GM23248 (cell line): ENCODE measurements around the gene GAGE1. TPM values are rescaled to one million over a fixed set of nuclear protein-coding genes. Genes with fewer than 3 reads are reported as not detected.
"Not testable (repeated sequence)": the region's sequence is repeated elsewhere in the genome, so short reads cannot be mapped to it uniquely, and the experiment has no call there.

Source experiments
- DNase-seq: peaks from one replicate; pipeline ENCODE4 v3.0.0-alpha.2; 2015
- H2AFZ ChIP-seq: fragments of 200-600 bp; sonication (generic); 2 replicates; pipeline ENCODE4 v1.6.1; 2016; ENCODE audit warnings: antibody characterized with exemption
- H3F3A ChIP-seq: fragments of 200-600 bp; sonication (generic); 2 replicates; pipeline ENCODE4 v1.6.1; 2016; ENCODE audit warnings: mild to moderate bottlenecking, antibody characterized with exemption, mixed run types; ENCODE audit not compliant: insufficient read depth
- H3K27ac ChIP-seq: fragments of 200-600 bp; sonication (generic); 2 replicates; pipeline ENCODE4 v1.5.1; 2016; ENCODE audit warnings: mild to moderate bottlenecking
- H3K27me3 ChIP-seq: fragments of 200-600 bp; sonication (generic); replicated peaks from 2 replicates; pipeline ENCODE4 v1.6.1; 2016; ENCODE audit warnings: mild to moderate bottlenecking; ENCODE audit not compliant: insufficient read depth
- H3K36me3 ChIP-seq: fragments of 200-600 bp; sonication (generic); 2 replicates; pipeline ENCODE4 v1.6.1; 2016; ENCODE audit warnings: low read depth, mild to moderate bottlenecking
- H3K4me1 ChIP-seq: fragments of 200-600 bp; sonication (generic); 2 replicates; pipeline ENCODE4 v1.6.1; 2016; ENCODE audit warnings: mild to moderate bottlenecking; ENCODE audit not compliant: insufficient read depth
- H3K4me2 ChIP-seq: fragments of 200-600 bp; sonication (generic); one replicate; pipeline ENCODE4 v1.6.1; 2016; ENCODE audit warnings: mild to moderate bottlenecking; ENCODE audit not compliant: unreplicated experiment
- H3K4me3 ChIP-seq: fragments of 200-600 bp; sonication (generic); 2 replicates; pipeline ENCODE4 v1.5.1; 2016; ENCODE audit warnings: mild to moderate bottlenecking
- H3K79me2 ChIP-seq: fragments of 200-600 bp; sonication (generic); 2 replicates; pipeline ENCODE4 v1.6.1; 2016; ENCODE audit warnings: mild to moderate bottlenecking; ENCODE audit not compliant: insufficient read depth
- H3K9ac ChIP-seq: fragments of 200-600 bp; sonication (generic); 2 replicates; pipeline ENCODE4 v1.6.1; 2016; ENCODE audit warnings: mild to moderate bottlenecking
- H3K9me2 ChIP-seq: fragments of 200-600 bp; sonication (generic); 2 replicates; pipeline ENCODE4 v1.6.1; 2016; ENCODE audit warnings: mixed run types, mild to moderate bottlenecking, moderate library complexity; ENCODE audit not compliant: insufficient read depth
- H3K9me3 ChIP-seq: fragments of 200-600 bp; sonication (generic); one replicate; pipeline ENCODE4 v1.6.1; 2017; ENCODE audit warnings: low read depth
- H4K20me1 ChIP-seq: fragments of 200-600 bp; sonication (generic); 2 replicates; pipeline ENCODE4 v1.6.0; 2016; ENCODE audit not compliant: insufficient read depth
- WGBS, 2 experiments: methylation state at CpG; one replicate each; pipeline ENCODE4 v1.1.6; 2015 to 2017; ENCODE audit warnings: low lambda C conversion rate in 2 of 2, low coverage in 1 of 2; ENCODE audit errors: missing lambda C conversion rate in 2 of 2; 5-methylcytosine and 5-hydroxymethylcytosine counted together
- in situ Hi-C: fragments of 300-500 bp; cut with MboI; formaldehyde crosslinking; loops from 2 replicates; pipeline ENCODE4 v1.15.0; 2020
- polyA plus RNA-seq: library from polyadenylated mRNA; unstranded; fragments of >200 nt; fragmentation: Nextera tagmentation; extraction: Ambion mirVana; gene quantifications from 2 replicates; pipeline ENCODE4 v1.2.1, GENCODE V29; 2016
- total RNA-seq: library from RNA; depleted of rRNA; stranded (reverse); fragments of >200 nt; shearing (Covaris generic); gene quantifications from 2 replicates; pipeline ENCODE4 v1.2.3, GENCODE V29; 2014; rRNA removed

The GAGE1 gene, protein sequence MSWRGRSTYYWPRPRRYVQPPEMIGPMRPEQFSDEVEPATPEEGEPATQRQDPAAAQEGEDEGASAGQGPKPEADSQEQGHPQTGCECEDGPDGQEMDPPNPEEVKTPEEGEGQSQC
- total RNA-seq (not detected in 2 replicates), polyA plus RNA-seq (not detected in 2 replicates)

GRCh38 chrX:49598720-49599119, at the start of gene GAGE1:
TSS of gene GAGE1 (plus strand) at chrX:49599020. CDS start at chrX:49600175, 1,155 bp downstream.
- H3K27me3 ChIP-seq, in situ Hi-C loops, H3K4me3 ChIP-seq, H4K20me1 ChIP-seq, H3K9me2 ChIP-seq, H2AFZ ChIP-seq, H3K36me3 ChIP-seq, H3F3A ChIP-seq, H3K27ac ChIP-seq, DNase-seq, H3K79me2 ChIP-seq, H3K4me2 ChIP-seq, H3K9me3 ChIP-seq, H3K9ac ChIP-seq, H3K4me1 ChIP-seq: not testable (repeated sequence)
- WGBS, 2 experiments, result no CpG with 5 or more reads among the region's 16 CpGs

GRCh38 chrX:49550989-49551388, 47.8 kb upstream of the GAGE1 start, which contains the start of gene GAGE12E:
TSS of gene GAGE12E (plus strand) at chrX:49551289. CDS start at chrX:49552444, 1,155 bp downstream.
- H3K4me2 ChIP-seq, DNase-seq, H3K9me3 ChIP-seq, H4K20me1 ChIP-seq, H2AFZ ChIP-seq, H3K36me3 ChIP-seq, H3F3A ChIP-seq, in situ Hi-C loops, H3K27ac ChIP-seq, H3K79me2 ChIP-seq, H3K4me1 ChIP-seq, H3K27me3 ChIP-seq, H3K4me3 ChIP-seq, H3K9me2 ChIP-seq, H3K9ac ChIP-seq: not testable (repeated sequence)
- no CpG with 5 or more reads among the region's 16 CpGs for WGBS, 2 experiments

GRCh38 chrX:49560542-49560941, 38.3 kb upstream of the GAGE1 start, which contains the start of gene GAGE12F:
TSS of gene GAGE12F (plus strand) at chrX:49560842. CDS start at chrX:49561997, 1,155 bp downstream.
- H3K4me2 ChIP-seq, H3K9me2 ChIP-seq, in situ Hi-C loops, H2AFZ ChIP-seq, DNase-seq, H3K4me3 ChIP-seq, H3K27ac ChIP-seq, H3K9me3 ChIP-seq, H4K20me1 ChIP-seq, H3F3A ChIP-seq, H3K27me3 ChIP-seq, H3K36me3 ChIP-seq, H3K9ac ChIP-seq, H3K4me1 ChIP-seq, H3K79me2 ChIP-seq: not testable (repeated sequence)
- no CpG with 5 or more reads among the region's 16 CpGs for WGBS, 2 experiments

DNA sequence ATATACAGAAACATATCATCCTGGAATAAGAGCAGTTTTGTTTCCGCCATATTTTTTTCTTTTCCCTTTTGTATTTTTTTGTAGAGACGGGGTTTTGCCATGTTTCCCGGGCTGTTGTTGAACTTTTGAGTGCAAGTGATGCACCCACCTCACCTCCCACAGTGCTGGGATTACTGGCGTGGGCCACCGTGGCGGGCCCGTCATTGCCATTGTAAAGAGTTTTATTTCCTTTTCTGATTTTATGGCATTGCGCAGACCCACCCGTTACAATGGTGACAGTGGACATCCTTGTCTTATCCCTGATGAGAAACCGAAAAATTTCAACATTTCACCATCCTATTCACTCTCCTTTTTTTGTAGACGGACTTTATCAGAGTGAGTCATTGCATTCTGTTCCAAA, 30.1 kb upstream of the GAGE1 start:
- H4K20me1 ChIP-seq, H3K4me2 ChIP-seq, H3K36me3 ChIP-seq, H3K4me1 ChIP-seq, H3K9ac ChIP-seq, H3K79me2 ChIP-seq, H3F3A ChIP-seq, H3K27me3 ChIP-seq, H3K9me2 ChIP-seq, DNase-seq, H3K9me3 ChIP-seq, H3K4me3 ChIP-seq, in situ Hi-C loops, H3K27ac ChIP-seq, H2AFZ ChIP-seq: not testable (repeated sequence)
- WGBS, 2 experiments, result 60 to 71% methylated on average over 4 to 7 of the region's 11 CpGs

DNA sequence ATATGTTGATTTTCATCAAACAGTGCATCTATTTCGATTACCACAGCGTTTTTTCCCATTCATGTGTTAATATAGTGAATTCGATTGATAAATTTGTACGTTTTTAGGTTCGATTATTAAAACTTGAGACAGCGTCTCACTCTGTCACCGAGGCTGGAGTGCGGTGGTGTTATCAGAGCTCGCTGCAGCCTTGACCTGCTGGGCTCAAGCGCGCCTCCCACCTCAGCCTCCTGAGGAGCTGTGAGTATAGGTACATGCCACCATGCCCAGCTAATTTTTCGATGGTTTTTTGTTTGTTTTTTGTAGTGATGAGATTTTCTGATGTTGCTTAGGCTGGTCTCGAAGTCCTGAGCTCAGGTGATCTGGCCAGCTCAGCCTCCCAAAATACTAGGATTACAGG, 29.7 kb upstream of the GAGE1 start:
- H4K20me1 ChIP-seq, in situ Hi-C loops, H3F3A ChIP-seq, H3K9me2 ChIP-seq, H3K9ac ChIP-seq, H3K27me3 ChIP-seq, DNase-seq, H3K27ac ChIP-seq, H3K4me3 ChIP-seq, H2AFZ ChIP-seq, H3K4me1 ChIP-seq, H3K4me2 ChIP-seq, H3K36me3 ChIP-seq, H3K79me2 ChIP-seq, H3K9me3 ChIP-seq: not testable (repeated sequence)
- 67 to 76% methylated on average over 9 to 10 of the region's 13 CpGs for WGBS, 2 experiments

DNA sequence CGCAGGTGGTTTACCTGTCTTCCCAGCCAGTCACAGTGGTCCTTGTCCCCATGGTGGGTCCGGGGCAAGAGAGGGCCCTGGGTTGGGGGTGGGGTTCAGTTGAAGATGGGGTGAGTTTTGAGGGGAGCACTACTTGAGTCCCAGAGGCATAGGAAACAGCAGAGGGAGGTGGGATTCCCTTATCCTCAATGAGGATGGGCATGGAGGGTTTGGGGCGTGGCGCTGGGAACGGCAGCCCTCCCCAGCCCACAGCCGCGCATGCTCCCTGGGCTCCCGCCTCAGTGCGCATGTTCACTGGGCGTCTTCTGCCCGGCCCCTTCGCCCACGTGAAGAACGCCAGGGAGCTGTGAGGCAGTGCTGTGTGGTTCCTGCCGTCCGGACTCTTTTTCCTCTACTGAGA, 28.7 kb upstream of the GAGE1 start, which contains the start of gene GAGE12G:
TSS of gene GAGE12G (plus strand) at position 301 of the 400 bp plus-strand sequence. CDS start 1,155 bp downstream, outside the sequence.
- DNase-seq, H3K27ac ChIP-seq, H3K79me2 ChIP-seq, H2AFZ ChIP-seq, H3K9me3 ChIP-seq, H3K27me3 ChIP-seq, H3K4me2 ChIP-seq, in situ Hi-C loops, H3F3A ChIP-seq, H3K4me1 ChIP-seq, H3K9ac ChIP-seq, H3K9me2 ChIP-seq, H3K36me3 ChIP-seq, H3K4me3 ChIP-seq, H4K20me1 ChIP-seq: not testable (repeated sequence)
- no CpG with 5 or more reads among the region's 16 CpGs for WGBS, 2 experiments

GRCh38 chrX:49579649-49580048, 19.2 kb upstream of the GAGE1 start, which contains the start of gene GAGE12H:
TSS of gene GAGE12H (plus strand) at chrX:49579949. CDS start at chrX:49581104, 1,155 bp downstream.
- H3K79me2 ChIP-seq, H2AFZ ChIP-seq, H3K9ac ChIP-seq, H3K4me1 ChIP-seq, H3K27me3 ChIP-seq, H3K36me3 ChIP-seq, H3K9me3 ChIP-seq, H3K4me2 ChIP-seq, H3K4me3 ChIP-seq, H3K9me2 ChIP-seq, H3K27ac ChIP-seq, DNase-seq, H4K20me1 ChIP-seq, in situ Hi-C loops, H3F3A ChIP-seq: not testable (repeated sequence)
- WGBS, 2 experiments, result no CpG with 5 or more reads among the region's 16 CpGs
